GM18499 (cell line): ENCODE results near the gene ARL4A.
"Not testable (repeated sequence)": the region's sequence is repeated elsewhere in the genome, so short reads cannot be mapped to it uniquely, and the experiment has no call there.

Experiments used
- ATAC-seq: cut with Tn5 transposase; IDR thresholded peaks from one replicate; pipeline ENCODE4 v1.9.1; 2021; ENCODE audit warnings: moderate number of reproducible peaks; ENCODE audit not compliant: insufficient read depth, unreplicated experiment

The ARL4A gene

DNA sequence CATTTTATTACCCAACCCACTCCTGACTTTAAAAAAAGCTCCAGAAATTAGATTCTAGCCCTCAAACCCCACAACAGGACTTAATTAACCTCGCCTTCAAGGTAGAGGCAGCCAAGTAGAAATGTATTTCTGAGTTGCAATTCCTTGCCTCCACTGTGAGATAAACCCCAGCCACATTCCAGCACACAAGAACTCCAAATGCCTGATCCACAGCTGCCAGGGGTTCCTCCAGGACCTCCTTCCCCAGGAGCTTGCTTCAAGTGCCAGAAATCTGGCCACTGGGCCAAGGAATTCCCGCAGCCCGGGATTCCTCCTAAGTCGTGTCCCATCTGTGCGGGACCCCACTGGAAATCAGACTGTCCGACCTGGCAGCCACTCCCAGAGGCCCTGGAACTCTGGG, 25.9 kb upstream of the ARL4A start:
- ATAC-seq = no peak

DNA sequence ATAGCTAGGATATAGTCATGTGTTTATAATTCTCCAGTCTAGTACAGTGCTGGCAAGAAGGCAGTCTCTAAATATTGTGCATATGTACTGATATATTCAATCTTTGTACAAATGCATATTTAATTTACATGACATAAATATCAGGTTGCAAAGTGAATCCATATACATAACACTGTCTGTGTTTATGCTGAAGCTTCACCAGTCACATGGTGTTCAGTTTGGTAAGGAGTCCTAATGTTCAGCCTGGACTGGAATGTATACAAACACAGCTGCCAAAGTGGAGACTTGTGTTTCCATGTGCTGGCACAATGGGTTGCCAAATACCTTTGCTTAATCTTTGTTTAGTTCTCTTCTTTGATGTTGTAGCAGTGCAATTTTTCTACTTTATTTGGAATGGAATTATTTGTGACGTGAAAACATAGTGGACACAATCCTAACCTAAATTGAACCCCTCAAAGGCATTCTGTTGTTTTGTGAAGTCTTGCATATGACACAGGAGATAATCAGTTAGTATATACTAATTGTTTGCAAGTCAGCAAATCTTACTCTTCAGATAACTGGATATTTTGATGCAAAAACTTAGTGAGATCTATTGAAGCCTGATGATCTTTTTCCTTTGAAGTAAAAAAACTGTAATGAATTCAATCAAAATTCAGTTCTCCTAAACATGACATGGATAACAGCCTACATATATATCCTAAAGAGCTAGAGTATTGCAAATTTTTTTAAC, 17.3 kb upstream of the ARL4A start:
- ATAC-seq = no peak

DNA sequence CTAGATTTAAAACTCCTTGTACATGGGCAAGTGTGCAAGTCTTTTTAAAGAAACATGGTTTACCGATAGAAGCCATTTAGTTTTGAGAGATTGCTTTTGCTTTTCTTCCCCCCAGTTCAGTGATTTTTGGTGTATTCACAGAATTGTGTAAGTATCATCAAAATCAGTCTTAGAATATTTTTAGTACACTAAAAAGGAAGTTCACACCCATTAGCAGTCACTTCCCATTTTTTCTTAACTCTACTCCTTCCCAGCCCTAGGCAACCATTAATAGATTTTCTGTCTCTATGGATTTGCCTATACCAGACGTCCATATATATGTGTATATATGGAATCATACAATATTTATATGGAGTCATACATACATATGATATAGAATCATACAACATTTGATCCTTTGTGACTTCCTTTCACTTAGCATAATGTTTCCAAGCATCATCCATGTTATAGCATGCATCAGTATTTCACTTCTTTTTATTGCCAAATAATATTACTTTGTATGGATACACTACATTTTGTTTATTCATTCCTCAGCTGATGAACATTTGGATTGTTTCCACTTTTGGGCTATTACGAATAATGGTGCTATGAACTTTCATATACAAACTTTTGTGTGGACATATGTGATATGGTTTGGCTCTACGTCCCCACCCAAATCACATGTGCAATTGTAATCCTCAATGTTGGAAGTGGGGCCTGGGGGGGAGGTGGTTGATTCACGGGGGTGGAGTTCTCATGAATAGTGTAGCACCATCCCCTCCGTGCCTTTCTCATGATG, 16.5 kb upstream of the ARL4A start:
- ATAC-seq = no peak

DNA sequence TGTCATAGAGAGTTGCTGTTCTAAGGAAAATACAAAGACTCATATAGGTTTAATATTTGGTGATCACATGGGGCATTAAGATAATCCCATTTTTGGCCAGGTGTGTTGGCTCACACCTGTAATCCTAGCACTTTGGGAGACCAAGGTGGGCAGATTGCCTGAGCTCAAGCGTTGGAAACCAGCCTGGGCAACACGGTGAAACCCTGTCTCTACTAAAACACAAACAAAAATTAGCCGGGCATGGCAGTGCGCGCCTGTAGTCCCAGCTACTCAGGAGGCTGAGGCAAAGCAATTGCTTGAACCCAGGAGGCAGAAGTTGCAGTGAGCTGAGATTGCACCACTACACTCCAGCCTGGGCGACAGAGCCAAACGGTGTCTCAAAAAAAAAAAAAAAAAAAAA, 14.0 kb upstream of the ARL4A start:
- ATAC-seq = not testable (repeated sequence)

DNA sequence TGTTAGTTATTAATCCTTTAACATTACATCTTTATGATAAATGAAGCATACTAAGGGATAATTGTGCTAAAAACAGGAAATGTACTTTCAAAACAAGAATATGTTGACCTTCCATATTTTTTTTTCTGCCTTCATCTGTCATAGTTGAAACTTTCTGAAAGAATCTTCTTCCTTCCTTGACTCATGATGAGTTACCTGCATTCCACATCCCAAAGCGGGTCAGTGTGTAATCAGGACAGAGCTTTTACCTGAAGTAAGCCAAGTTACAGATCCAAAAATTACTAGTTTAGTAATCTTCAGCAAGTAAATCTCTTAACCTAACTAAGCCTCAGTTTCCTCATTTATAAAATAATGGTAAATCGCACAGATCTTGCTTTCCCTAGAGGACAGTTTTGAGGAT, 13.4 kb upstream of the ARL4A start:
- no peak for ATAC-seq

DNA sequence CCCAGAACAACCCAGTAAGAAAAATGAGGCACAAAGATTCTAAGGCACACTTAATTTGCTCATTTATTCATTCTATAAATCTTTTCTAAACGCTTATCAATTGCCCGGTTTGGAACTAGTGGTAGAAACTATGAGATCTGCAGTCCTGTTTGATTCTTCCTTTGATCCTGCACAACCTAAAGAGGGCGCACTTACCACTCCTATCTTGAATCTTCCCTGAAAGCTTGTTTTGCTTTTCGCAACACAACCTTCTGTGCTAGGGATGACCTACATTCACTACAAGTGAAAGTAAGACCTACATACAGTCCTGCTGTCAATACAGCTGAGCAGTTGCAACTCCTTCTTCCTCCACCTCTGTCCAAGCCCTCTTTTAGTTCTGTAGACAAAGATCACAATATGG, 12.6 kb upstream of the ARL4A start:
- no peak for ATAC-seq

DNA sequence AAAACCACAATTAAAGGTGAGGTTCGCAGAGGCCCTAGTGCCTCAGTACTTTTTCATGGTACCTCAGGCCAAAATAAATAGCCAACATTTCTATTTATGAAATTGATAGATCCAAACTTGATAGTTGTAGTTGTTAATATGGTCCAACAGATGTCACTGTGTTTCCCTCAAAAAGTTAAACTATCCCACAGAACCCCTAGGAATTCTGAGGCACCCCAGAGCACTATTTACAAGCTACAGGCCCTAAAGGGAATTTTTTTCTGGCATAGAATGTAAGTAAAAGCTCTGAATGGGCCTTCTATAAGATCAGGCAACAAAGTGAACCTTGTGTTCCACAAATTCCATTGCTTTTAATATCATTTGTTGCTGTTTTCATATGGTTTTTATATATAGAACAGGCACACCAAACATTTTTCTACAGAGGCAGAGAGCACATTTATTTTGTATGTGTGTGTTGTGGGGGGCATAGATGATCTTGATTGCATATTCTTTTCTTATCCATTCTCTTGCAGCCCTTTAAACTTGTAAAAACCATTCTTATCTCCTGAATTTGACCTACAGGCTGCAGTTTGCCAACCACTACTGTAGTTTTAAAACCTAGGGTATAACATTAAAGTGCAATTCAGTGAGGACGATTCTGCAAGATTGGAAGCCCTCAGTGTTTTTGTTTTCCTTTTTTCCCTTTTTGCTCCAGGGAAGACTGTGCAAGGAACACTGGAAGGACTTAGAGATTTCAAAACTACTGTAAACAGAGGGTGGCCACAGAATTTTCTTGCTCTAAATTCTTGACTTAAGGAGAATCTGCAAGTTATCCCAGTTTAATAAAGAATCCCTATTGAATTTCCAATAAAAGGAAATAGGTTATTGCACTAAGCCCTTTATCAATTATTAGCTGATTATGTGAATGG, 3.5 kb upstream of the ARL4A start:
- ATAC-seq = no peak

DNA sequence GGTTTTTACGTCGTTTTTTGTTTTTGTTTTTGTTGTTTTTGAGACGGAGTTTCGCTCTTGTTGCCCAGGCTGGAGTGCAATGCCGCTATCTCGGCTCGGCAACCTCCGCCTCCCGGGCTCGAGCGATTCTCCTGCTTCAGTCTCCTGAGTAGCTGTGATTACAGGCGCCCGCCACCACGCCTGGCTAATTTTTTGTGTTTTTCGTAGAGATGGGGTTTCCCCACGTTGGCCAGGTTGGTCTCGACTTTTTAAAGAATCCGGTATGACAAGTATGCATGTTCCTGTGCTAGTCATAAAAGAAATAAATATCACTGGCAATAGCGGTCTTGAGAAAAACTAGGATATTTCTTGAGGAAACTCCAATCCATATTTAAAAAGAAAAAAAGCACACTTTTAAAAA, 2.7 kb upstream of the ARL4A start:
- ATAC-seq = no peak

DNA sequence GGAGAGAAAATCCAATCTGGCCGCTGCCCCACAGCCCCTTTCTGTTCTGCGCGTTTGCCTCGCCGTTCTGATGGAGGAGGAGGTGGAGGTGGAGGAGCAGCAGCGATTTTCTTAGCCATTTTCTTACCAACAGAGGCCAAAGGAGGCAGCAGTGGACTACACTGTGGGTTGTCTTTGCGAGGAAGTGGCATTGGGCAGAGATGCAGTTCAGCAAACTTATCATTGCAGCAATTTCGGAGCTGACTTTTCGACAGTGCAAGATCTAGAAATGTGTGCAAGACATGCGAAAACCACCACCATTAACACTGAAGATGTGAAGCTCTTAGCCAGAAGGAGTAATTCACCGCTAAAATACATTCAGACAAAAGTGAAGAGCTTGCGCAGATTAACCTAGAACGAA, 1.9 kb upstream of the ARL4A start:
- ATAC-seq = no peak

DNA sequence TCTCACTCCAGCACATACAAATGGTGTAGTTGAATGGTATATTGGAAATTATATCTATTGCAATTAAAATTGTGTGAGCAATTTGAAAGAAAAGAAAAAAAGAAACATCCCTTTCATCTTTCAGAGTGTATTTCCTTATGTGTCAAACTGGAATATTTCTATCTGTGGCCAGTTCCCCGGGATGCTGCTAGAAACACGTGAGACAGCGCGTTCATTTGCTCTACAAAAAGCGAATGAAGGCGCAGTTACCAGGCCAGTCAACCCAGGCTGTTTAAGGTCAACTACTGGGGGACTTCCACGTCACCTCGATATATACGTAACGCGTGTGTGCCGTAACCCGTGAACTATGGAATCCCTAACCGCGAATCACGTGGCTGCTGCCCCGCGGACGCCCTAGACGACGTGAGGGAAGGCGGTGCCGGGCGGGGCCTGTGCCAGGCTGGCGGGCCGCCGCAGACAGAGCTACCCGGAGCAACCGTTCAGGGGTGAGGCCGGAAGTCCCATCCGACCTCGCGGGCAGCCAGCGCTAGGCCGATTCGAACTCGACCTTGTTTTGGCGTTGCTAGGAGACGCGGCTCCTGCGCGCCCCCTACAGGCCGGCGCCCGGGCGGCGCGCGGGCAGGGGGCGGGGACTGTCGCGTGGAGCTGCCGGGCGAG, 1.1 kb upstream of the ARL4A start:
- peak; percentile 72 for ATAC-seq

DNA sequence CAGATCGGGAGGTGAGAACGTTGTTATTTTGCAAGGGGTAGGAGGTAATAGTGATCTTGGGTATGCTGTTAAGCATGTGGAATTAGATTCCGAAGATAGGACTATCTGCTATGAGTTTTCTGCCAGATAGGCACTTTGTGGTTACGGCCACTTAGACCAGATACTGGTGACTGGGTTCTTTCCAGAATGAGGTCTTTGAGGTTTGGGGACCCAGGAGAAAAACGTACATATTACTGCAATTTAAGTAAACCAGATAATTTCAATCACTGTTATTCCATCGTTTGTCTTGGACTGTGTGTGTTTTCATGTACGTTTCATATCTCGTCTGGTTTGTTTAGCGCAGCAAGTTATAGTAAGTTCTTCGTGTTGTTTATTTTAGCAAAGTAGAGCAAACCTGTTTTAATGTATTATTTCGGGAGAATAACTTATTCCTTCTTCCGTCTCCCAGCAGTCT, 312 bp downstream of the ARL4A start:
- no peak for ATAC-seq

DNA sequence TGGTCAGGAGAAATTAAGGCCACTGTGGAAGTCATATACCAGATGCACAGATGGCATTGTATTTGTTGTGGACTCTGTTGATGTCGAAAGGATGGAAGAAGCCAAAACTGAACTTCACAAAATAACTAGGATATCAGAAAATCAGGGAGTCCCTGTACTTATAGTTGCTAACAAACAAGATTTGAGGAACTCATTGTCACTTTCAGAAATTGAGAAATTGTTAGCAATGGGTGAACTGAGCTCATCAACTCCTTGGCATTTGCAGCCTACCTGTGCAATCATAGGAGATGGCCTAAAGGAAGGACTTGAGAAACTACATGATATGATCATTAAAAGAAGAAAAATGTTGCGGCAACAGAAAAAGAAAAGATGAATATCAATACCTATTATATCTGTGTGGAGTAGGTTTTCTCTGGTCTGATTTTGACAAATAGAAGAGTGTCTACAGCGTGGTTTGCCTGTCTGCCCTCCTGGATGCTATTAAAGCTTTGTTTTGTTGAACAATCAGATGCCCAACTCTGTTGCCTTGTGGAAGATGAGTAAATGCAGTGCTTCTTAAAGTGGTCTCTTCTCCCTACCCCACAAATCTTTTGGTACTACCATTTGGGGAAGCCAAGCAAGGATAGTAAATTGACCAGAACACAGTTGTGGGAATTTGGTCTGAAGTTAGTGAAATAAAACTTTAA, 1.2 kb downstream of the ARL4A start:
- not testable (repeated sequence) for ATAC-seq

DNA sequence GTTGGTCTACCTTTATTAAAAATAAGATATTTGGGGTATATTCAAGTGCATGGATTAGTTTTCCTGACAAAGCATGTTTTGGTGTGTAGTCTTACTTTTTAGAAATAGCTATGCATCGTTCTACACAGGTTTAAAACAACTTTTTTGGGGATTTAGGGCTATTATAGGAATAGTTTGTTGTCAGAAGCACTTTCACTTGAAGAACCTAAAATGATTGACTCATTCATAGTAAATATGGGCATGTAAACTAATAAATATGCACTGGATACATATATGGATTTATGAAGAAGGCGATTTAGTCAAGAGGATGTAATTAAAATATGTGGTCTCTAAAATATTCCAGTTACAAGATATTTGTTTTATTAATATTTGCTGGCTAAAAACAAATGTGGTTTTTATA, 2.0 kb downstream of the ARL4A start:
- no peak for ATAC-seq

DNA sequence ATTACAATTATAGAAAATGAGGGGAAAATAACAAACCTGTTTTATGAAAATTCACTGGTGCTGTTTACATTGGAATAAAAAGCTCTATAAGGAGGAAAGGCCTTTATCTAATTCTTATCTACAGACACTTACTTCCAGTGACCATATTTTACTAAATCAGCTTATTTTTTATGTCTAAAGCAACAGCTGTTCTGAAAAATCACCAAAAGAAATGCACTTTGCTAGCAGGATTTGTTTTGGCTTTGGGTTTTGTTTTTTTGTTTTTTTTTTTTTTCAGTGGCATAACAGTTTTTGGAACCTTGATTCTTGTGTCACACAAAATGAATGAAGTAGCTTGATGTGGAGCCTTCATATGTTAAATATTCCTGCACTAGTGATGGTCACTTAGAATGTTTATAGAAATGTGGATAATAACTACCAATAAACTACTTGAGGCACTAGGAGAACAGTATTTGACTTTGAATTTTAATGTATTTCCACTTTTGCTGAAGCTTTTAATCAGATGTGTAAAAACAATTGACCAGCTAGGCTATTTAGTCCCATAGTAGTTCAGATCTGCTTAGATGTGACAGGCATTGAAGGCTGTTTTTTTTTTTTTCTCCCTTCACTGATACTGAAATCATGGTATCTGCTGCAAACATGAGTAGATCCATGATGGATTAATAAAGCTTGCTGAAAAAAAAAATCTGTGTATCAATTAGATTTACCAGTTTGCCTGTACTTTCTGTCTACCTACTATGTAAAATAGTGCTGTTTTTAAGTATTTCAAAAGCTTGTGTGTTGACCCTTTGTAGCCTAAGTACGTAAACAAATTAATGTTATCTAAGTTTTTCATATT, 2.8 kb downstream of the ARL4A start:
- ATAC-seq = no peak

DNA sequence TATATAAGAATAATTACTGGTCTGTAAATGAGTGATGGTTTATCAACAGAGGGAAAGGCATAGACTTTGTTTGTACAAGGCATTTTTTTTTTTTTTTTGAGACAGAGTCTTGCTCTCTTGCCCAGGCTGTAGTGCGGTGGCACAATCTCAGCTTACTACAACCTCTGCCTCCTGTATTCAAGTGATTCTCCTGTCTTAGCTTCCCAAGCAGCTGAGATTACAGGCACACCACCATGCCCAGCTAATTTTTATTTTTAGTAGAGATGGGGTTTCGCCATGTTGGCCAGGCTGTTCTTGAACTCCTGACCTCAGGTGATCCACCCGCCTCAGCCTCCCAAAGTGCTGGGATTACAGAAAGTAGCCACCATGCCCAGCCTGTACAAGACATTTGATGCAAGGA, 4.0 kb downstream of the ARL4A start:
- not testable (repeated sequence) for ATAC-seq

DNA sequence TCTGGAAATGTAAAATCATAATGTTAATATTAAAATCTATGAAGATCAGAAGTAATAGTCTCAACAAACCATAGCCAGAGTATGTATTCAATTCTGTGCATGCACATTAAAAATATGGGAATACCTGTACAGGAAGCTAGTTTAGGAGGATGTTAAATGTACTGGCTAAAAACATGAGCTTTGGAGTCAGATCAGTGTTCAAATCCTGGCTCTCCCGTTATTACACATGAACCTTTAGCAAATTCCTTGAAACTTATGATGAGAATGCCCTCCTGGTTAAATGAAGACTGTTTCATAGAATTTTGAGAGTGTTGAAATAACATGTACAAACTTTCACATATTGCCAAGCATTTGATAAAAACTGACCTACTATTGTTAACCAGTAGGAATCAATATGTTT, 4.6 kb downstream of the ARL4A start:
- ATAC-seq = no peak

DNA sequence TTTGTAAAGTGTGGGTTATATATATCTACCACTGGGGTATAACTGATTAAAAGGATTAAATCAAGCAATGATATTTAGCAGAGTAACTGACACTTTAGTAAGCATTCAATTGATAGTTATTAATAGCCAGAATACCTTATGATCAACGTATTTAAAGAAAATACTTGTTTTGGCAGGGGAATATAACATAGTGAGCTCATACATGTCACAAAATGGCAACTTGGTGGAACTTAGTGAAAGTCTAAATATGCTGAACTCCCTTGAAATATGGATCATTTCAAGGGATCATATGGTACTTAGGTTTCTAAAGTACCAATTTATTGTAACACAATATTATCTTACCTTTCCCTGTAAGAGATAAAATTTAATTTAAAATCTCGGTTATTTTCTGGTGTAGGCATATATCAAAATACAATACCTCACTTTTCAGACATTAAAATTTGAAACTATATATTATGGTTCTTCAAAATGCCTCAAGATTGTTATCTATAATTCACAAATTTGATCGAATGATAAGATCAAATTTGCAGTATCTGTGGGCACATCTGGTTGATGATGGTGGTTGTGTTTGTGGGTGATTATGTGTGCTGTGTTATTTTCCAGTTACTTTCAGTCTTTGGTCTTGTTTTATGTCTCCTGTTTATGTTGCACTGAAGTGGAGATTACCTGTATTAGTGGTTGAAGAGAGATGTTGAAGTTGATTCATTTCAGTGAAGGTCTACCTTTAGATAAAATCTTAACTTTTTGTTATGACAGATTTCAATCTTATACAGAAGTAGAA, 5.2 kb downstream of the ARL4A start:
- no peak for ATAC-seq

DNA sequence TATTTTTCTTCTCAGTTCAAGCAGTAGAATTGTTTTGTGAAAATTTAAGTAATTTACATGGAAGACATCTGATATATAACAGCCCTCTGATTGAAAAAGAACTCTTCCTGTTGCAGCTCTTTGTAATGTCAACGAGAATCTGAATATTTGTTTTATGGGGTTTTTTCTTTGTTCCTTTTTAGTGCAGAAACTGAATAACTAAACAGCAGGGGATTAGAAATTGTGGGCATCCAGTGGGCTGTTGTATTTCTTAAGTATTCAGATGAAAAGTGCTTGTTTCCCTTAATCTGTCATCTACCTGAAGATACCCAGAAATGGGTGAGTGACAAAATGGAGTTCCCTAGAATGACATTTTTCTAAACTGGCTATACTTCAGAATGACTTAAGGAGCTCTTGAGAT, 7.4 kb downstream of the ARL4A start:
- no peak for ATAC-seq
